GM10266 (cell line): ENCODE measurements around the gene NRG2.

Source experiments
- DNase-seq: peaks from one replicate; pipeline ENCODE4 v3.0.0; 2012; ENCODE audit errors: extremely low spot score
- TF ChIP-seq, protein P1 (sequence below): IDR thresholded peaks from 2 replicates; pipeline ENCODE4 v1.5.1; 2012; ENCODE audit warnings: mild to moderate bottlenecking, low read depth; ENCODE audit not compliant: control insufficient read depth, insufficient read depth; ENCODE audit errors: missing control alignments

NRG2 gene

GRCh38 chr5:139820130-139820529 is 223.0 kb downstream of the NRG2 start:
- TF ChIP-seq, protein P1, sequence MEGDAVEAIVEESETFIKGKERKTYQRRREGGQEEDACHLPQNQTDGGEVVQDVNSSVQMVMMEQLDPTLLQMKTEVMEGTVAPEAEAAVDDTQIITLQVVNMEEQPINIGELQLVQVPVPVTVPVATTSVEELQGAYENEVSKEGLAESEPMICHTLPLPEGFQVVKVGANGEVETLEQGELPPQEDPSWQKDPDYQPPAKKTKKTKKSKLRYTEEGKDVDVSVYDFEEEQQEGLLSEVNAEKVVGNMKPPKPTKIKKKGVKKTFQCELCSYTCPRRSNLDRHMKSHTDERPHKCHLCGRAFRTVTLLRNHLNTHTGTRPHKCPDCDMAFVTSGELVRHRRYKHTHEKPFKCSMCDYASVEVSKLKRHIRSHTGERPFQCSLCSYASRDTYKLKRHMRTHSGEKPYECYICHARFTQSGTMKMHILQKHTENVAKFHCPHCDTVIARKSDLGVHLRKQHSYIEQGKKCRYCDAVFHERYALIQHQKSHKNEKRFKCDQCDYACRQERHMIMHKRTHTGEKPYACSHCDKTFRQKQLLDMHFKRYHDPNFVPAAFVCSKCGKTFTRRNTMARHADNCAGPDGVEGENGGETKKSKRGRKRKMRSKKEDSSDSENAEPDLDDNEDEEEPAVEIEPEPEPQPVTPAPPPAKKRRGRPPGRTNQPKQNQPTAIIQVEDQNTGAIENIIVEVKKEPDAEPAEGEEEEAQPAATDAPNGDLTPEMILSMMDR: no peak
- no peak for DNase-seq

DNA sequence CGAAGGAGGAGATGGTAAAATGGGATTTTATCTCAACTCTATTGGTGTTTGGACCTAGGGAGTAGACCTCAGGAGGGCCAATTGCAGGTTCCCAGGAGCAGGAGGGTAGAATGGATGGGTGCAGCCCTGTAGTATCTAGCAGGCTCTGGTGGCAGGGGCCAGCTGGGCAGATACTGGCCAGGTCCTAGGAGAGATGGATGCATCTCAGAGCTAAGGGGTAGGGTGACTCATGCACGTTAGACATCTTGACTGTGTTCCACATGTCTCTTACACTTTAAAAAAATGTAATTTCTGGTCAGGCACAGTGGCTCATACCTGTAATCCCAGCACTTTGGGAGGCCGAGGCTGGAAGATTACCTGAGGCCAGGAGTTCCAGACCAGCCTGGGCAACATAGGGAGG is 225.1 kb downstream of the NRG2 start:
- DNase-seq: no peak
- TF ChIP-seq, protein P1: no peak

DNA sequence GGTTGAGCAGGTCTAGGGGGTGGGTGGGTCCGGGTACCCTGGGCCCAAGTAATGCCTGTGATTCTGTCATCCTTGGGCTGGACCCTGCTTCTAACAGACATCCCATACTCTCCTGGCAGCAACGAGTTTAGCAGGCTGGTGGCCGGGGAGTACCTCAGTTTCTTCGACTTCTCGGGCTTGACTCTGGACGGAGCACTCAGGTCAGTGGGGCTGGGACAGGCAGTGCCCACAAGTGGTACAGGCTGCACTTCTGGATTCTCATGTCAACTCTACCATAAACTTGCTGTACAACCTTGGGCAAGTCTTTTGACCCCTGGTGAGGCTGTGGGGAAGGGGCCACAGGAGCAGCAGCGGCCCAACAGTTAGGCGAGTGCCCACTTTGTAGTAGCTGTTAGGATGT is 225.7 kb downstream of the NRG2 start:
- no peak for DNase-seq
- TF ChIP-seq, protein P1: no peak

- TF ChIP-seq, protein P1: no peak
Measured at GRCh38 chr5:139816566-139816965, 226.5 kb downstream of the NRG2 start.

GRCh38 chr5:139814704-139815280 is 228.3 kb downstream of the NRG2 start:
- TF ChIP-seq, protein P1: no peak
- DNase-seq: no peak

More at GRCh38 chr5:139816566-139816965, 226.5 kb downstream of the NRG2 start:
- no peak for DNase-seq

DNA sequence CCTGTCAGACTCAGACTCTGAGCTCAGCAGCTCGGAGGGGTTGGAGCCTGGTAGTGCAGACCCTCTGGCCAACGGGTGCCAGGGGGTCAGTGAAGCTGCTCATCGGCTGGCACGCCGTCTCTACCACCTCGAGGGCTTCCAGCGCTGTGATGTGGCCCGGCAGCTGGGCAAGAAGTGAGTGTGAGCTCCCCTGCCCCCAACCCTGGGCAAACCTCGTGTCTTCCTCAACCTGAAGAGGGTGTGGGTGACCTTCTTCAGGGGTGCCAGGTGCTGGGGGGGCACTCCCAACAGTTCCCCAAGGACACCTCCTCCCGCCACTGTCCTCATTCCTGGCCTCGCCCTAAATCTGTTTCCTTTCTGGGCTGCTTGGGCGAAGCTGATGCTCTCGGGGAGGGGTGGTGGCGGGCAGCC is 228.9 kb downstream of the NRG2 start:
- TF ChIP-seq, protein P1: no peak
- DNase-seq: no peak

DNA sequence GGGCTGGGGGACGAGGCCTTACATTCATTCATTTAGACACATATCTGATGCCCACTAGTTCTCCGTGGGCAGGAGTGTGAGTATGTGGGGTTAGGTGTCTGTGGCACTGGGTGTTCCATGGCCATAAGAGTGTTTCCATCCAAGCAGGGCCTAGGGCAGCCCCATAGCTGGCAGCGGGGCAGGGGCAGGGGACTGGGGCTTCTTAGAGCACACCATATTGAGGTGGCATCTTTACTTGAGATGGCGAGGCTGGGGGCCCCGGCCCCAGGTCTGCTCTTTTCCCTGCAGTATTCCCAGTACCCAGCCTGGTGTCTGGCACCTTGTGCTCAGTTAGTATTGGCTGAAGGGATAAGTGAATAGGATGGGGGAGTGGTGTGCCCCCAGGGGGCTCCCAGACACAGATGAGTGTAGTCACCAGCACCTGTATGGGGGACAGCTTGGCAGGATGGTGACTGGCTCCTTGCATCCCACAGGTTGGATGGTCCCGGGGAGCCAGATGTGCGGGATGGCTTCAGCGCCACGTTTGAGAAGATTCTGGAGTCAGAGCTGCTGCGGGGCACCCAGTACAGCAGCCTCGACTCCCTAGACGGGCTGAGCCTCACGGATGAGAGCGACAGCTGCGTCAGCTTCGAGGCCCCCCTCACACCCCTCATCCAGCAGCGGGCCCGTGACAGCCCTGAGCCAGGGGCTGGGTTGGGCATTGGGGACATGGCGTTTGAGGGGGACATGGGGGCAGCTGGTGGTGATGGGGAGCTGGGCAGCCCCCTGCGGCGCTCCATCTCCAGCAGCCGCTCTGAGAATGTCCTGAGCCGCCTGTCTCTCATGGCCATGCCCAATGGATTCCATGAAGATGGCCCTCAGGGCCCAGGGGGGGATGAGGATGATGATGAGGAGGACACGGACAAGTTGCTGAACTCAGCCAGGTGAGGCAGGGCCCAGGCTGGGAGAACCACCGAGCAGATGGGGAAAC is 230.0 kb downstream of the NRG2 start:
- DNase-seq: no peak
- TF ChIP-seq, protein P1: no peak
